NT2/D1 (cell line): ENCODE measurements around the gene CANT1.
"Not testable (repeated sequence)": the region's sequence is repeated elsewhere in the genome, so short reads cannot be mapped to it uniquely, and the experiment has no call there.

ENCODE experiments used
- DNase-seq: peaks from one replicate; pipeline ENCODE4 v3.0.0-alpha.2; 2011; ENCODE audit warnings: low read depth, low spot score
- H3K27me3 ChIP-seq: 2 replicates; pipeline ENCODE4 v1.6.0; 2011; ENCODE audit warnings: mild to moderate bottlenecking; ENCODE audit not compliant: insufficient read length, insufficient read depth
- H3K36me3 ChIP-seq: 2 replicates; pipeline ENCODE4 v1.6.1; 2011; ENCODE audit warnings: mild to moderate bottlenecking, low read length, mixed read lengths; ENCODE audit not compliant: insufficient read depth, insufficient read length
- H3K4me1 ChIP-seq: 2 replicates; pipeline ENCODE4 v1.5.1; 2011; ENCODE audit not compliant: insufficient read depth, insufficient read length
- H3K4me3 ChIP-seq: 2 replicates; pipeline ENCODE4 v1.5.1; 2011; ENCODE audit warnings: low read depth; ENCODE audit not compliant: insufficient read length
- H3K9ac ChIP-seq: 2 replicates; pipeline ENCODE4 v1.6.0; 2011; ENCODE audit warnings: low read depth; ENCODE audit not compliant: insufficient read length
- H3K9me3 ChIP-seq: 2 replicates; pipeline ENCODE4 v1.5.1; 2011; ENCODE audit warnings: mild to moderate bottlenecking, low read length; ENCODE audit not compliant: insufficient read depth
- SUZ12 ChIP-seq: IDR thresholded peaks from 2 replicates; pipeline ENCODE4 v1.6.1; 2011; ENCODE audit not compliant: insufficient read length, insufficient read depth; ENCODE audit errors: extremely low read depth
- YY1 ChIP-seq: IDR thresholded peaks from 2 replicates; pipeline ENCODE4 v1.6.1; 2011; ENCODE audit not compliant: insufficient read length, insufficient read depth
- ZNF274 ChIP-seq: IDR thresholded peaks from 2 replicates; pipeline ENCODE4 v1.6.1; 2011; ENCODE audit warnings: mild to moderate bottlenecking, low read depth, low read length

CANT1 gene

GRCh38 chr17:79036181-79036580, 26.6 kb upstream of the CANT1 start:
- no peak for TF ChIP-seq ZNF274
- TF ChIP-seq SUZ12: no peak
- no peak for TF ChIP-seq YY1
- peaks cover 5% of the 10 kb centered on the region for H3K27me3 ChIP-seq

DNA sequence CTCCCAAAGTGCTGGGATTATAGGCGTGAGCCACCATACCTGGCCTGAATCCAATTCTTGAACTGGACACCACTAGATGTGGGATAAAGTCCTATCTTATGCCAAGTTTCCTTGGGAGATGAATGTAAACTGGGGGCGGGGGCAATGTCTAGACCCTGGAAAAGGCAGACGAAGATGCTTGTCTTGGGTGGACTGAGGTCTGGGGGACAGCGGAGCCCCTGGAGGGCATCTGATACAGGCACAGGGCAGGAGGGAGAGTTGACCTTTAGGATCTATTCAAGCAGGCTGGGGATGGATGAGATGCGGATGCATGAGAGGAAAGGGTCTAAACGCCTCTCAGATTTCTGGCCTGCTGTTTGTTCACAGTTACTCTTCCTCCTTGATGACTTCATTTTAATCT, 26.1 kb upstream of the CANT1 start:
- Histone ChIP-seq H3K36me3 (no peaks in the 10 kb centered on the region), H3K9me3 (no peaks in the 10 kb centered on the region), H3K4me1 (peaks cover 11% of the 10 kb centered on the region), H3K27me3 (peaks cover 5% of the 10 kb centered on the region), H3K4me3 (no peak overlapping the region), H3K9ac (no peak overlapping the region)
- TF ChIP-seq ZNF274 (no peak), YY1 (no peak), SUZ12 (no peak)
- DNase-seq: no peak

More at GRCh38 chr17:79036181-79036580, 26.6 kb upstream of the CANT1 start:
- Histone ChIP-seq H3K4me1 (peaks cover 11% of the 10 kb centered on the region), H3K4me3 (no peak overlapping the region), H3K36me3 (no peaks in the 10 kb centered on the region), H3K9ac (no peak overlapping the region), H3K9me3 (no peaks in the 10 kb centered on the region)
- no peak for DNase-seq

DNA sequence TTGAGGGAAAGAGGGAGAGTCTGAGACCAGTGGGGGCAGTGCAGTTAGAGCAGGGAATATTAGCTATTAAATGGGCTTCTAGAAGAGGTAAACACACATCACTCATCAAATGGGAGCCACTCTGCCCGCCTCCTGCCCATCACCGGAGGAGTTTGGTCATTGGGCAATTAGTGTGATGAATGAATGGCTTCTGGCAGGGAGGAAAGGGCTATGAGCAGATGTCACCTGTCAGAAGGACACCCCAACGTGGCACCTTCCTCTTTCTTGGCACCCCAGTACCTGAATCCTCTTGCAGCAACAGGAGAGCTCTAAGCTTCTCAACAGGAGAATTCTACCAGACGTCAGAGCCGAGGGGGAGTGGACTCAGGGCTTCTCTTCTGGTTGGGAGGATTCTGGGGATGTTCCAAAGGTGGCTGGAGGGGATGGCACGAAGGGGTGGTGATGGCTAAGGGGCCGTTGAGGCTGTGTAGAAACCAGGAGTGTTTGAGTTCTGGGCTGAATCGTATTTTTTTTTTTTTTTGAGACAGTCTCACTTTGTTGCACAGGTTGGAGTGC, 25.4 kb upstream of the CANT1 start:
- Histone ChIP-seq H3K9ac (no peak overlapping the region), H3K4me3 (no peak overlapping the region), H3K27me3 (peaks cover 5% of the 10 kb centered on the region), H3K9me3 (no peaks in the 10 kb centered on the region), H3K4me1 (peaks cover 11% of the 10 kb centered on the region), H3K36me3 (no peaks in the 10 kb centered on the region)
- TF ChIP-seq YY1 (no peak), SUZ12 (no peak)
- DNase-seq: no peak

GRCh38 chr17:79033741-79034501, 24.4 kb upstream of the CANT1 start:
- H3K9ac ChIP-seq: no peak overlapping the region
- no peak for TF ChIP-seq SUZ12
- TF ChIP-seq ZNF274: no peak
- no peak for TF ChIP-seq YY1
- no peak overlapping the region for H3K4me3 ChIP-seq
- peaks cover 11% of the 10 kb centered on the region for H3K4me1 ChIP-seq
- no peaks in the 10 kb centered on the region for H3K9me3 ChIP-seq
- DNase-seq: no peak
- H3K27me3 ChIP-seq: peaks cover 5% of the 10 kb centered on the region
- H3K36me3 ChIP-seq: no peaks in the 10 kb centered on the region

DNA sequence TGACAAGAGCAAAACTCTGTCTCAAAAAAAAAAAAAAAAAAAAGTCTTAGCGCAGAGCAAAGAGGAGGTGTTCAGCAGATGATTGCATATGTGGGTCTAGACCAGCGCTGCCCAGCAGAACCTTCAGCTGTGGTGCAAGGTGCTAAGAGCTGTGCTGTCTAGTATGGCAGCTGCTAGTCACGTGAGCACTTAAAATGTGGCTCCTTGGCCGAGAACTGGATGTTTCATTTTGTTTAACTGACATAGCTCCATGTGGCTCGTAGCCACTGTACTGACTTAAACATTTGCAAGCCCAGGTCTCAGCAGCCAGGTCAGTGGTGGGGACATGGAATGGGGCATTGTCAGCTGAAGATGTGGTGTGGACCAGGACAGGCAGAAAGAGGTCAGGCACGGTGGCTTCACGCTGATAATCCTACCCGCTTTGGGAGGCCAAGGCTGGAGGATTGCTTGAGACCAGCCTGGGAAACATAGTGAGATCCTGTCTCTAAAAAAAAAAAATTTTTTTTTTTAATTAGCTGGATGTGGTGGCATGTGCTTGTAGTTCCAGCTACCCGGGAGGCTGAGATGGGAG, 23.6 kb upstream of the CANT1 start:
- no peak for TF ChIP-seq SUZ12
- TF ChIP-seq YY1: no peak
- no peak for TF ChIP-seq ZNF274
- no peak overlapping the region for H3K4me3 ChIP-seq
- H3K36me3 ChIP-seq: no peaks in the 10 kb centered on the region
- H3K9me3 ChIP-seq: no peaks in the 10 kb centered on the region
- DNase-seq: no peak
- peaks cover 5% of the 10 kb centered on the region for H3K27me3 ChIP-seq
- peaks cover 14% of the 10 kb centered on the region for H3K4me1 ChIP-seq
- H3K9ac ChIP-seq: no peak overlapping the region

DNA sequence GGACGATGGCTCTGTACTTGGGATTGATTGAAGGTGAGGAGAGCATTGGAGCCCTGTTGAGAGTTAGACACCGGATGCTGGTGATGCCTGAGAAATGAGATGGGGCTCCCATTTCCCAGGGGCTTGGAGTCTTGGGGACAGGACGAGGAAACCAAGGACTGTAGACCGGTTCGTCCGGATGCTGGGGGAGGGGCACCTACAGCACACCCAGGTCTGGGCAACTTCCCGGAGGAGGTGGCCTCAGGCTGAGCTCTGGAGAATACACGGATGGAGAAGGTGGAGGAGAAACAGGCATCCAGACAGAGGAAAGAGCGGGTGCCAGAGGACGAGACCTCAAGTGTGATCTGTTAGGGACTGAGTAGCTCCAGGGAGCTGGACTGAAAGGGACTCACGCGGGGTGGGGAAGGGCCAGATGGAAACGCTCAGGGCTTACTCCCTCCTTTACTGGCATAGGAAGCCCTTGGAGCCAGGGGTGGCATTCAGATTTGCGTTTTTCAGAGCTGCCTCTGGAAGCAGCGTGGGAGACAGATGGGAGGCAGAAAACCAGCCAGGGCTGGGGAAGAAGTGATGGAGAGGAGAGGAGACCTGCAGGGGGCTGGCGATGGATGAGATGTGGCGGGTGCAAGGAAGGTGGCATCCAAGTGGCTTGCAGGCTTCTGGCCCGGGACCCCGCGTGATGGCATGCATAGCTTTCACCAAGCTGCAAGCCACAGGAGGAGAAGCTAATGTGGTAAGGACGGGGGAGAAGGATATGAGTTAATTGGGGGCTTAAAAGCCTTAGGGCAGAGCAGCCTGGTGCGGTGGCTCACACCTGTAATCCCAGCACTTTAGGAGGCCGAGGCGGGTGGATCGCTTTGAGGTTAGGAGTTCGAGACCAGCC, 22.7 kb upstream of the CANT1 start:
- Histone ChIP-seq H3K4me1 (peaks cover 21% of the 10 kb centered on the region), H3K4me3 (no peak overlapping the region), H3K9me3 (no peaks in the 10 kb centered on the region), H3K9ac (no peak overlapping the region), H3K36me3 (no peaks in the 10 kb centered on the region), H3K27me3 (peaks cover 5% of the 10 kb centered on the region)
- TF ChIP-seq ZNF274: no peak
- TF ChIP-seq SUZ12: no peak
- no peak for TF ChIP-seq YY1
- no peak for DNase-seq

DNA sequence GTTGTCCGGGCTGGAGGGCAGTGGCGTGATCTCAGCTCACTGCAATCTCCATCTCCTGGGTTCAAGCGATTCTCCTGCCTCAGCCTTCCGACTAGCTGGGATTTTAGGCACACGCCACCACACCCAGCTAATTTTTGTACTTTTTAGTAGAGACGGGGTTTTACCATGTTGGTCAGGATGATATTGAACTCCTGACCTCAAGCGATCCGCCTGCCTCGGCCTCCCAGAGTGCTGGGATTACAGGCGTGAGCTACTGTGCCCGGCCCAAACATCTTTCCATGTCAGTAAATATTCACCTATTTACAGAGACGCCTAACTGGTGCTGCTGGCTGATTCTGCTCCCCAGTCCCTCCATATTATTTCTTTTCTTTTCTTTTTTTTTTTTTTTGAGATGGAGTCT, 21.1 kb upstream of the CANT1 start:
- DNase-seq, H3K9me3 ChIP-seq, H3K4me3 ChIP-seq, H3K9ac ChIP-seq, H3K36me3 ChIP-seq: not testable (repeated sequence)
- Histone ChIP-seq H3K4me1 (peaks cover 27% of the 10 kb centered on the region), H3K27me3 (peaks cover 16% of the 10 kb centered on the region)
